ENCODE measurements around the gene PIGU. TPM values are rescaled to one million over a fixed set of nuclear protein-coding genes. Genes with fewer than 3 reads are reported as not detected.
"Not testable (repeated sequence)": the region's sequence is repeated elsewhere in the genome, so short reads cannot be mapped to it uniquely, and the experiment has no call there.

The PIGU gene
- total RNA-seq, 1 donor: 13.0 TPM

GRCh38 chr20:34621383-34622367 lies 55.2 kb downstream of the PIGU start:
- TF ChIP-seq CTCF (IDR thresholded peaks at IDR 0.05; ENCODE audit: insufficient read depth, low read depth, low read length): no peak
- DNase-seq (ENCODE audit: low read depth): peak; percentile 53
- no peak overlapping the region for H3K4me3 ChIP-seq (ENCODE audit: low read depth, low read length)

- H3K4me3 ChIP-seq (ENCODE audit: low read depth, low read length): no peak overlapping the region
- DNase-seq (ENCODE audit: low read depth): no peak
- no peak for TF ChIP-seq CTCF (IDR thresholded peaks at IDR 0.05; ENCODE audit: insufficient read depth, low read depth, low read length)
Measured at GRCh38 chr20:34621036-34621343, 55.9 kb downstream of the PIGU start.

- no peak overlapping the region for H3K4me3 ChIP-seq (ENCODE audit: low read depth, low read length)
- no peak for DNase-seq (ENCODE audit: low read depth)
- no peak for TF ChIP-seq CTCF (IDR thresholded peaks at IDR 0.05; ENCODE audit: insufficient read depth, low read depth, low read length)
Measured at GRCh38 chr20:34618676-34619075, 58.2 kb downstream of the PIGU start.

GRCh38 chr20:34616913-34617312 lies 60.0 kb downstream of the PIGU start:
- not testable (repeated sequence) for H3K4me3 ChIP-seq (ENCODE audit: low read depth, low read length); DNase-seq (ENCODE audit: low read depth)

GRCh38 chr20:34615477-34615876 lies 61.4 kb downstream of the PIGU start:
- H3K4me3 ChIP-seq (ENCODE audit: low read depth, low read length): no peak overlapping the region
- TF ChIP-seq CTCF (IDR thresholded peaks at IDR 0.05; ENCODE audit: insufficient read depth, low read depth, low read length): no peak
- no peak for DNase-seq (ENCODE audit: low read depth)

GRCh38 chr20:34611976-34612375 lies 64.9 kb downstream of the PIGU start:
- DNase-seq (ENCODE audit: low read depth): not testable (repeated sequence)

GRCh38 chr20:34607066-34607465 lies 69.8 kb downstream of the PIGU start:
- no peak for DNase-seq (ENCODE audit: low read depth)
- H3K4me3 ChIP-seq (ENCODE audit: low read depth, low read length): no peak overlapping the region
- TF ChIP-seq CTCF (IDR thresholded peaks at IDR 0.05; ENCODE audit: insufficient read depth, low read depth, low read length): no peak

More at GRCh38 chr20:34611976-34612375, 64.9 kb downstream of the PIGU start:
- H3K4me3 ChIP-seq (ENCODE audit: low read depth, low read length): not testable (repeated sequence)

Data from fibroblast of villous mesenchyme (primary cell).